Tibial nerve (tissue), 4 donors: ENCODE data around the gene ARRB1.

Source experiments
- EP300 ChIP-seq, 2 donors: sonication (generic); formaldehyde crosslinking; IDR thresholded peaks; one replicate each; pipeline ENCODE4 v1.6.1; 2017; ENCODE audit warnings: antibody characterized with exemption in 2 of 2, mild to moderate bottlenecking in 1 of 2
- POLR2A ChIP-seq, 2 donors: fragments of 450-650 bp; IDR thresholded peaks; one replicate each; pipeline ENCODE4 v1.6.1; 2017; ENCODE audit warnings: antibody characterized with exemption in 2 of 2, mild to moderate bottlenecking in 2 of 2, moderate library complexity in 2 of 2
- TF ChIP-seq, protein P1 (sequence below), 5 experiments: fragments of 200-600 bp in 3 of 5; fragments of 450-650 bp in 2 of 5; sonication (generic) in 3 of 5; IDR thresholded peaks; one replicate each; pipeline ENCODE4 v1.5.1; 2016 to 2019; ENCODE audit warnings: antibody characterized with exemption in 5 of 5, mild to moderate bottlenecking in 3 of 5, moderate library complexity in 2 of 5

DNA sequence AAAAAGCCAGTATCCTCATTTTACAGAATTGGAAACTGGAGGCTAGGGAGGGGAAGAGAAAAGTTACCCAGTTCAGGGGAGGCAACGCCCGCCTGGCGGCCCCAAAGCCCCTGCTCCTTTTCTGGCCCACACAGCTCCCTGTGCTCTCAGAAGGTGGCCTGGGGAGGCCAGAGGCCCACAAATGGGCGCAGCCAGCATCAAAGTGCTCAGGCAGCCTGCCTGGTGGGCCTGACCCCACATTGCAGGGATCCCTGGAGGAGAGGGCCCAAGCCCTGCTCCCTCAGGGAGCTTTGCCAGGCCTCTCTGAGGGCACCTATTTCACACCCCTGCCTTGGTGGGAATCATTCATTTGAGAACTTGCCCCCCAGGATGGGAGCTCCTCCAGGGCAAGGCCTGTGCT, 42.5 kb downstream of the ARRB1 start:
- TF ChIP-seq EP300 (IDR thresholded peaks at IDR 0.05) (no peak), POLR2A (IDR thresholded peaks at IDR 0.05) (no peak)
- TF ChIP-seq, protein P1, sequence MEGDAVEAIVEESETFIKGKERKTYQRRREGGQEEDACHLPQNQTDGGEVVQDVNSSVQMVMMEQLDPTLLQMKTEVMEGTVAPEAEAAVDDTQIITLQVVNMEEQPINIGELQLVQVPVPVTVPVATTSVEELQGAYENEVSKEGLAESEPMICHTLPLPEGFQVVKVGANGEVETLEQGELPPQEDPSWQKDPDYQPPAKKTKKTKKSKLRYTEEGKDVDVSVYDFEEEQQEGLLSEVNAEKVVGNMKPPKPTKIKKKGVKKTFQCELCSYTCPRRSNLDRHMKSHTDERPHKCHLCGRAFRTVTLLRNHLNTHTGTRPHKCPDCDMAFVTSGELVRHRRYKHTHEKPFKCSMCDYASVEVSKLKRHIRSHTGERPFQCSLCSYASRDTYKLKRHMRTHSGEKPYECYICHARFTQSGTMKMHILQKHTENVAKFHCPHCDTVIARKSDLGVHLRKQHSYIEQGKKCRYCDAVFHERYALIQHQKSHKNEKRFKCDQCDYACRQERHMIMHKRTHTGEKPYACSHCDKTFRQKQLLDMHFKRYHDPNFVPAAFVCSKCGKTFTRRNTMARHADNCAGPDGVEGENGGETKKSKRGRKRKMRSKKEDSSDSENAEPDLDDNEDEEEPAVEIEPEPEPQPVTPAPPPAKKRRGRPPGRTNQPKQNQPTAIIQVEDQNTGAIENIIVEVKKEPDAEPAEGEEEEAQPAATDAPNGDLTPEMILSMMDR (IDR thresholded peaks at IDR 0.05) = no peak
